ENCODE data around the gene UBE2E2. TPM values are rescaled to one million over a fixed set of nuclear protein-coding genes. Genes with fewer than 3 reads are reported as not detected.
"Not testable (repeated sequence)": the region's sequence is repeated elsewhere in the genome, so short reads cannot be mapped to it uniquely, and the experiment has no call there.

The UBE2E2 gene
- total RNA-seq, 1 experiment from 2014 or later = 38.6 TPM

DNA sequence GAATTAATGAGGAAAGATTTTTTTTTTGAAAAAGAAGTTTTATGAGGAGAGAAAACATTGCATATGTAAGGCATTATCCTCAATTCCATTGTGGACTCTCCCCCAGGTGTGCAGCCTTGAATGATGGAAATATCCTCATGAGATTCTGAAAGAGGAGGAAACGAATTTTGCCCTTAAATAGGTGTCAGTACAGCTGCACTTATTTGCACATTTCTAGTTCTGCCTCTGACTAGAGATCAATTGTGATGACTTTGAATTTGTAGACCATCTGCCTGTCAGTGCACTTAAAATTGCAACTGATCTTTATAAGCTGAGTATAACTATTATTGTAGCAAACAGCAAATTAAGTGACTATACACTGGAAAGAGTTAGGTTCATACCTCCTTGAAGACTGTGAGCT, 141.8 kb downstream of the UBE2E2 start:
- H3K4me3 Mint-ChIP-seq = no peak overlapping the region
- no peaks in the 10 kb centered on the region for H3K27me3 Mint-ChIP-seq (ENCODE audit: low read depth)

GRCh38 chr3:23349444-23349843, 146.3 kb downstream of the UBE2E2 start:
- not testable (repeated sequence) for H4K5ac ChIP-seq (ENCODE audit: insufficient read length, low read depth, low read length); H3K79me1 ChIP-seq (ENCODE audit: insufficient read depth, low read depth, low read length, poor library complexity, severe bottlenecking); H2AFZ ChIP-seq (ENCODE audit: low read length); H3K56ac ChIP-seq (ENCODE audit: insufficient read length, low read depth, low read length); H3K27me3 ChIP-seq (ENCODE audit: insufficient read depth, low read length); DNase-seq; H3K4me1 Mint-ChIP-seq; H3K27me3 Mint-ChIP-seq (ENCODE audit: low read depth); H3K23ac ChIP-seq (ENCODE audit: insufficient read length, low read depth, low read length); H4K20me1 ChIP-seq (ENCODE audit: control insufficient read depth, insufficient read depth, insufficient read length); H3K9ac ChIP-seq (ENCODE audit: extremely low read depth, insufficient read length, low read length); H3K79me2 ChIP-seq (ENCODE audit: insufficient read depth, low read length); H3K14ac ChIP-seq (ENCODE audit: insufficient read depth, low read length); H3K9me3 ChIP-seq (ENCODE audit: control insufficient read depth, low read depth, low read length); H3T11ph ChIP-seq (ENCODE audit: low read length); H2BK120ac ChIP-seq (ENCODE audit: low read depth, low read length, poor library complexity, severe bottlenecking); H3K4me1 ChIP-seq (ENCODE audit: insufficient read depth, low read length); H3K4me2 ChIP-seq (ENCODE audit: insufficient read depth, insufficient read length, low read length); H3K18ac ChIP-seq (ENCODE audit: insufficient read length, low read depth, low read length); H3K27ac ChIP-seq (ENCODE audit: insufficient read length, low read depth, low read length); H4K91ac ChIP-seq (ENCODE audit: insufficient read length, low read depth, low read length); H3K27ac Mint-ChIP-seq; H2BK15ac ChIP-seq (ENCODE audit: low read depth, low read length); H3K23me2 ChIP-seq (ENCODE audit: insufficient read length, low read depth, low read length, poor library complexity, severe bottlenecking); H2BK5ac ChIP-seq (ENCODE audit: insufficient read length, low read length); H3K4me3 Mint-ChIP-seq; H2AK5ac ChIP-seq (ENCODE audit: insufficient read length, low read length); H2BK20ac ChIP-seq (ENCODE audit: low read depth, low read length, poor library complexity, severe bottlenecking); H2BK12ac ChIP-seq (ENCODE audit: insufficient read length, low read depth, low read length); H4K8ac ChIP-seq (replicated peaks; ENCODE audit: insufficient read length, low read depth, low read length); H3K4ac ChIP-seq (ENCODE audit: low read depth, low read length)
- no CpG with 5 or more reads among the region's 15 CpGs for WGBS (ENCODE audit: extremely low coverage, insufficient read length, low lambda C conversion rate)
- Mint-ChIP-seq H3K9me3 (peaks cover 45 to 51% of the 10 kb centered on the region in 2 experiments), H3K36me3 (ENCODE audit: insufficient read depth in 1 of 3, low read depth in 3 of 3) (peaks cover 24 to 43% (median 41%) of the 10 kb centered on the region in 3 experiments)

More for the DNA sequence above, 141.8 kb downstream of the UBE2E2 start:
- Histone ChIP-seq H4K20me1 (ENCODE audit: control insufficient read depth, insufficient read depth, insufficient read length) (no peaks in the 10 kb centered on the region), H3K9ac (ENCODE audit: extremely low read depth, insufficient read length, low read length) (no peak overlapping the region), H2AFZ (ENCODE audit: low read length) (no peak overlapping the region), H3K4me2 (ENCODE audit: insufficient read depth, insufficient read length, low read length) (no peak overlapping the region), H4K8ac (replicated peaks; ENCODE audit: insufficient read length, low read depth, low read length) (no peak overlapping the region), H4K5ac (ENCODE audit: insufficient read length, low read depth, low read length) (no peak overlapping the region), H2BK15ac (ENCODE audit: low read depth, low read length) (no peak overlapping the region), H3K18ac (ENCODE audit: insufficient read length, low read depth, low read length) (no peak overlapping the region), H2AK5ac (ENCODE audit: insufficient read length, low read length) (no peak overlapping the region), H3K23ac (ENCODE audit: insufficient read length, low read depth, low read length) (no peak overlapping the region), H3K4me1 (ENCODE audit: insufficient read depth, low read length) (no peaks in the 10 kb centered on the region), H3K14ac (ENCODE audit: insufficient read depth, low read length) (no peak overlapping the region), H2BK120ac (ENCODE audit: low read depth, low read length, poor library complexity, severe bottlenecking) (no peak overlapping the region), H3K56ac (ENCODE audit: insufficient read length, low read depth, low read length) (no peak overlapping the region), H3K79me2 (ENCODE audit: insufficient read depth, low read length) (no peaks in the 10 kb centered on the region), H3K27ac (ENCODE audit: insufficient read length, low read depth, low read length) (no peak overlapping the region), H2BK5ac (ENCODE audit: insufficient read length, low read length) (no peak overlapping the region), H2BK20ac (ENCODE audit: low read depth, low read length, poor library complexity, severe bottlenecking) (no peak overlapping the region), H3K79me1 (ENCODE audit: insufficient read depth, low read depth, low read length, poor library complexity, severe bottlenecking) (no peaks in the 10 kb centered on the region), H3K23me2 (ENCODE audit: insufficient read length, low read depth, low read length, poor library complexity, severe bottlenecking) (no peaks in the 10 kb centered on the region), H3T11ph (ENCODE audit: low read length) (no peak overlapping the region), H4K91ac (ENCODE audit: insufficient read length, low read depth, low read length) (no peak overlapping the region), H3K4ac (ENCODE audit: low read depth, low read length) (no peak overlapping the region), H3K27me3 (ENCODE audit: insufficient read depth, low read length) (no peaks in the 10 kb centered on the region), H2BK12ac (ENCODE audit: insufficient read length, low read depth, low read length) (no peak overlapping the region), H3K9me3 (ENCODE audit: control insufficient read depth, low read depth, low read length) (peaks cover 7% of the 10 kb centered on the region)
- peaks cover 20 to 31% (median 27%) of the 10 kb centered on the region in 3 experiments for H3K36me3 Mint-ChIP-seq (ENCODE audit: insufficient read depth in 1 of 3, low read depth in 3 of 3)
- H3K9me3 Mint-ChIP-seq = peaks cover 27 to 31% of the 10 kb centered on the region in 2 experiments
- H3K4me1 Mint-ChIP-seq = peaks cover 0 to 3% of the 10 kb centered on the region in 2 experiments; a peak in 1 of 4 replicates
- WGBS (ENCODE audit: extremely low coverage, insufficient read length, low lambda C conversion rate) = no CpG with 5 or more reads among the region's 1 CpG
- TF ChIP-seq, protein P1, sequence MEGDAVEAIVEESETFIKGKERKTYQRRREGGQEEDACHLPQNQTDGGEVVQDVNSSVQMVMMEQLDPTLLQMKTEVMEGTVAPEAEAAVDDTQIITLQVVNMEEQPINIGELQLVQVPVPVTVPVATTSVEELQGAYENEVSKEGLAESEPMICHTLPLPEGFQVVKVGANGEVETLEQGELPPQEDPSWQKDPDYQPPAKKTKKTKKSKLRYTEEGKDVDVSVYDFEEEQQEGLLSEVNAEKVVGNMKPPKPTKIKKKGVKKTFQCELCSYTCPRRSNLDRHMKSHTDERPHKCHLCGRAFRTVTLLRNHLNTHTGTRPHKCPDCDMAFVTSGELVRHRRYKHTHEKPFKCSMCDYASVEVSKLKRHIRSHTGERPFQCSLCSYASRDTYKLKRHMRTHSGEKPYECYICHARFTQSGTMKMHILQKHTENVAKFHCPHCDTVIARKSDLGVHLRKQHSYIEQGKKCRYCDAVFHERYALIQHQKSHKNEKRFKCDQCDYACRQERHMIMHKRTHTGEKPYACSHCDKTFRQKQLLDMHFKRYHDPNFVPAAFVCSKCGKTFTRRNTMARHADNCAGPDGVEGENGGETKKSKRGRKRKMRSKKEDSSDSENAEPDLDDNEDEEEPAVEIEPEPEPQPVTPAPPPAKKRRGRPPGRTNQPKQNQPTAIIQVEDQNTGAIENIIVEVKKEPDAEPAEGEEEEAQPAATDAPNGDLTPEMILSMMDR (conservative IDR thresholded peaks at IDR 0.05) = no peak
- no peak for DNase-seq
- no peak overlapping the region for H3K27ac Mint-ChIP-seq

Data from H9 (cell line).